IPS-18a (cell line): ENCODE results near the gene SMIM7.

Experiments used
- H3K27ac ChIP-seq: one replicate; pipeline ENCODE4 v1.5.1; 2013; ENCODE audit warnings: low read length
- H3K27me3 ChIP-seq: one replicate; pipeline ENCODE4 v1.6.1; 2013; ENCODE audit warnings: mild to moderate bottlenecking, low read length; ENCODE audit not compliant: control insufficient read depth, insufficient read depth
- H3K36me3 ChIP-seq: one replicate; pipeline ENCODE4 v1.6.1; 2013; ENCODE audit warnings: low read depth, low read length; ENCODE audit not compliant: control insufficient read depth
- H3K4me1 ChIP-seq: one replicate; pipeline ENCODE4 v1.6.1; 2013; ENCODE audit warnings: low read depth, low read length; ENCODE audit not compliant: control insufficient read depth
- H3K4me3 ChIP-seq: one replicate; pipeline ENCODE4 v1.5.1; 2013; ENCODE audit warnings: low read length
- H3K9ac ChIP-seq: one replicate; pipeline ENCODE4 v1.6.1; 2013; ENCODE audit warnings: mild to moderate bottlenecking, low read length, moderate library complexity
- H3K9me3 ChIP-seq: one replicate; pipeline ENCODE4 v1.6.1; 2013; ENCODE audit warnings: low read depth, low read length; ENCODE audit not compliant: control insufficient read depth

The SMIM7 gene

GRCh38 chr19:16619457-16619856 is 40.5 kb downstream of the SMIM7 start:
- H3K9me3 ChIP-seq: no peaks in the 10 kb centered on the region
- no peak overlapping the region for H3K27ac ChIP-seq
- no peaks in the 10 kb centered on the region for H3K4me1 ChIP-seq
- peaks cover 5% of the 10 kb centered on the region for H3K36me3 ChIP-seq
- no peak overlapping the region for H3K4me3 ChIP-seq
- H3K27me3 ChIP-seq: no peaks in the 10 kb centered on the region
- no peak overlapping the region for H3K9ac ChIP-seq

GRCh38 chr19:16618248-16618647 is 41.7 kb downstream of the SMIM7 start:
- no peaks in the 10 kb centered on the region for H3K36me3 ChIP-seq
- no peak overlapping the region for H3K9ac ChIP-seq
- H3K27me3 ChIP-seq: no peaks in the 10 kb centered on the region
- no peaks in the 10 kb centered on the region for H3K4me1 ChIP-seq
- H3K9me3 ChIP-seq: no peaks in the 10 kb centered on the region
- no peak overlapping the region for H3K27ac ChIP-seq
- H3K4me3 ChIP-seq: no peak overlapping the region

- H3K9ac ChIP-seq: no peak overlapping the region
- no peaks in the 10 kb centered on the region for H3K4me1 ChIP-seq
- no peak overlapping the region for H3K27ac ChIP-seq
Measured at GRCh38 chr19:16615808-16616207, 44.1 kb downstream of the SMIM7 start.

GRCh38 chr19:16614941-16615340 is 45.0 kb downstream of the SMIM7 start:
- H3K27me3 ChIP-seq: no peaks in the 10 kb centered on the region
- no peak overlapping the region for H3K27ac ChIP-seq
- no peaks in the 10 kb centered on the region for H3K36me3 ChIP-seq
- no peaks in the 10 kb centered on the region for H3K9me3 ChIP-seq
- no peaks in the 10 kb centered on the region for H3K4me1 ChIP-seq
- H3K9ac ChIP-seq: no peak overlapping the region
- no peak overlapping the region for H3K4me3 ChIP-seq

More at GRCh38 chr19:16615808-16616207, 44.1 kb downstream of the SMIM7 start:
- Histone ChIP-seq H3K36me3 (no peaks in the 10 kb centered on the region), H3K9me3 (no peaks in the 10 kb centered on the region), H3K27me3 (no peaks in the 10 kb centered on the region), H3K4me3 (no peak overlapping the region)

- no peaks in the 10 kb centered on the region for H3K27me3 ChIP-seq
- H3K36me3 ChIP-seq: no peaks in the 10 kb centered on the region
- H3K4me3 ChIP-seq: no peak overlapping the region
- H3K9ac ChIP-seq: no peak overlapping the region
- H3K9me3 ChIP-seq: no peaks in the 10 kb centered on the region
- no peak overlapping the region for H3K27ac ChIP-seq
- H3K4me1 ChIP-seq: no peaks in the 10 kb centered on the region
Measured at GRCh38 chr19:16613841-16614240, 46.1 kb downstream of the SMIM7 start.

- no peak overlapping the region for H3K27ac ChIP-seq
- H3K4me1 ChIP-seq: no peaks in the 10 kb centered on the region
- H3K36me3 ChIP-seq: no peaks in the 10 kb centered on the region
- H3K27me3 ChIP-seq: no peaks in the 10 kb centered on the region
- no peak overlapping the region for H3K4me3 ChIP-seq
- no peak overlapping the region for H3K9ac ChIP-seq
- no peaks in the 10 kb centered on the region for H3K9me3 ChIP-seq
Measured at GRCh38 chr19:16612636-16613035, 47.3 kb downstream of the SMIM7 start.

GRCh38 chr19:16611121-16611520 is 48.8 kb downstream of the SMIM7 start:
- no peak overlapping the region for H3K9ac ChIP-seq

GRCh38 chr19:16609511-16610200 is 50.3 kb downstream of the SMIM7 start:
- no peaks in the 10 kb centered on the region for H3K4me1 ChIP-seq
- no peaks in the 10 kb centered on the region for H3K9me3 ChIP-seq
- no peaks in the 10 kb centered on the region for H3K36me3 ChIP-seq
- no peak overlapping the region for H3K27ac ChIP-seq
- no peak overlapping the region for H3K9ac ChIP-seq
- no peak overlapping the region for H3K4me3 ChIP-seq
- H3K27me3 ChIP-seq: no peaks in the 10 kb centered on the region

More at GRCh38 chr19:16611121-16611520, 48.8 kb downstream of the SMIM7 start:
- Histone ChIP-seq H3K4me3 (no peak overlapping the region), H3K4me1 (no peaks in the 10 kb centered on the region), H3K27ac (no peak overlapping the region), H3K27me3 (no peaks in the 10 kb centered on the region), H3K36me3 (no peaks in the 10 kb centered on the region), H3K9me3 (no peaks in the 10 kb centered on the region)

GRCh38 chr19:16608290-16608739 is 51.6 kb downstream of the SMIM7 start:
- Histone ChIP-seq H3K27ac (no peak overlapping the region), H3K9ac (no peak overlapping the region), H3K27me3 (no peaks in the 10 kb centered on the region), H3K9me3 (no peaks in the 10 kb centered on the region), H3K4me1 (no peaks in the 10 kb centered on the region), H3K4me3 (no peak overlapping the region), H3K36me3 (no peaks in the 10 kb centered on the region)

GRCh38 chr19:16607819-16608218 is 52.1 kb downstream of the SMIM7 start:
- Histone ChIP-seq H3K27ac (no peak overlapping the region), H3K9me3 (no peaks in the 10 kb centered on the region), H3K4me3 (no peak overlapping the region), H3K4me1 (no peaks in the 10 kb centered on the region), H3K36me3 (no peaks in the 10 kb centered on the region), H3K27me3 (no peaks in the 10 kb centered on the region), H3K9ac (no peak overlapping the region)

GRCh38 chr19:16605553-16605994 is 54.4 kb downstream of the SMIM7 start:
- no peaks in the 10 kb centered on the region for H3K9me3 ChIP-seq
- H3K9ac ChIP-seq: no peak overlapping the region
- no peaks in the 10 kb centered on the region for H3K36me3 ChIP-seq
- no peaks in the 10 kb centered on the region for H3K27me3 ChIP-seq
- no peak overlapping the region for H3K4me3 ChIP-seq
- no peak overlapping the region for H3K27ac ChIP-seq
- H3K4me1 ChIP-seq: no peaks in the 10 kb centered on the region

GRCh38 chr19:16605115-16605514 is 54.8 kb downstream of the SMIM7 start:
- no peak overlapping the region for H3K4me3 ChIP-seq
- no peaks in the 10 kb centered on the region for H3K27me3 ChIP-seq
- no peak overlapping the region for H3K27ac ChIP-seq
- no peaks in the 10 kb centered on the region for H3K4me1 ChIP-seq
- no peak overlapping the region for H3K9ac ChIP-seq
- no peaks in the 10 kb centered on the region for H3K36me3 ChIP-seq
- no peaks in the 10 kb centered on the region for H3K9me3 ChIP-seq
